RWPE2 (cell line): Measurements from ENCODE around the gene RAP1GAP2.

Experiments used
- ATAC-seq: fragments of 200-7000 bp; cut with Tn5 transposase; 3 replicates; pipeline ENCODE4 v1.9.1; 2021; ENCODE audit warnings: low read depth
- DNase-seq: peaks from one replicate; pipeline ENCODE4 v3.0.0-alpha.2; 2020; ENCODE audit warnings: low spot score
- H3K27ac ChIP-seq: fragments of 450-650 bp; 2 replicates; pipeline ENCODE4 v1.5.1; 2017; ENCODE audit warnings: mild to moderate bottlenecking; ENCODE audit not compliant: poor library complexity, severe bottlenecking
- H3K27me3 ChIP-seq: fragments of 250-450 bp; sonication (Bioruptor Pico); 2 replicates; pipeline ENCODE4 v1.5.1; 2021; ENCODE audit warnings: mild to moderate bottlenecking, moderate library complexity; ENCODE audit not compliant: insufficient read depth, poor library complexity, severe bottlenecking
- H3K36me3 ChIP-seq: fragments of 250-450 bp; sonication (Bioruptor Pico); 2 replicates; pipeline ENCODE4 v1.5.1; 2020; ENCODE audit warnings: low read depth, mild to moderate bottlenecking, moderate library complexity
- H3K4me1 ChIP-seq: fragments of 250-450 bp; sonication (Bioruptor Pico); 2 replicates; pipeline ENCODE4 v1.5.1; 2021; ENCODE audit warnings: mild to moderate bottlenecking, moderate library complexity; ENCODE audit not compliant: insufficient read depth, poor library complexity, severe bottlenecking
- H3K4me3 ChIP-seq: fragments of 250-450 bp; sonication (Bioruptor Pico); 2 replicates; pipeline ENCODE4 v1.5.1; 2021; ENCODE audit warnings: mild to moderate bottlenecking, moderate library complexity; ENCODE audit not compliant: severe bottlenecking
- H3K9me3 ChIP-seq: fragments of 250-450 bp; sonication (Bioruptor Pico); 2 replicates; pipeline ENCODE4 v1.5.1; 2021; ENCODE audit warnings: mild to moderate bottlenecking, moderate library complexity; ENCODE audit not compliant: severe bottlenecking
- CTCF ChIP-seq: fragments of 450-650 bp; IDR thresholded peaks from one replicate; pipeline ENCODE4 v1.5.1; 2017; ENCODE audit warnings: mild to moderate bottlenecking, moderate library complexity; ENCODE audit not compliant: poor library complexity, severe bottlenecking

RAP1GAP2 gene

GRCh38 chr17:2936351-2936750 lies 140.1 kb downstream of the RAP1GAP2 start:
- TF ChIP-seq CTCF = no peak
- Histone ChIP-seq H3K4me3 (no peak overlapping the region), H3K9me3 (no peaks in the 10 kb centered on the region), H3K27me3 (no peaks in the 10 kb centered on the region), H3K27ac (no peak overlapping the region), H3K36me3 (no peaks in the 10 kb centered on the region), H3K4me1 (no peaks in the 10 kb centered on the region)
- DNase-seq = no peak
- no peak for ATAC-seq

- no peaks in the 10 kb centered on the region for H3K36me3 ChIP-seq
- H3K4me3 ChIP-seq = no peak overlapping the region
- no peaks in the 10 kb centered on the region for H3K27me3 ChIP-seq
- no peak for TF ChIP-seq CTCF
- no peaks in the 10 kb centered on the region for H3K9me3 ChIP-seq
- no peak for ATAC-seq
- no peak overlapping the region for H3K27ac ChIP-seq
- H3K4me1 ChIP-seq = no peaks in the 10 kb centered on the region
- no peak for DNase-seq
Measured at GRCh38 chr17:2936771-2937321, 140.6 kb downstream of the RAP1GAP2 start.

- H3K36me3 ChIP-seq = no peaks in the 10 kb centered on the region
- no peak for TF ChIP-seq CTCF
- H3K4me3 ChIP-seq = no peak overlapping the region
- ATAC-seq (no peak), DNase-seq (no peak)
- no peaks in the 10 kb centered on the region for H3K27me3 ChIP-seq
- H3K4me1 ChIP-seq = no peaks in the 10 kb centered on the region
- H3K27ac ChIP-seq = no peak overlapping the region
- no peaks in the 10 kb centered on the region for H3K9me3 ChIP-seq
Measured at GRCh38 chr17:2937331-2938003, 141.2 kb downstream of the RAP1GAP2 start.

- no peak for ATAC-seq
- Histone ChIP-seq H3K4me1 (no peaks in the 10 kb centered on the region), H3K27ac (no peak overlapping the region), H3K27me3 (no peaks in the 10 kb centered on the region), H3K9me3 (no peaks in the 10 kb centered on the region), H3K4me3 (no peak overlapping the region), H3K36me3 (no peaks in the 10 kb centered on the region)
- DNase-seq = peak; percentile 57
- no peak for TF ChIP-seq CTCF
Measured at GRCh38 chr17:2939714-2940351, 143.6 kb downstream of the RAP1GAP2 start.

- Histone ChIP-seq H3K27ac (no peak overlapping the region), H3K4me1 (no peaks in the 10 kb centered on the region)
- peak; percentile 53 for DNase-seq
Measured at GRCh38 chr17:2940352-2940751, 144.1 kb downstream of the RAP1GAP2 start.

More at GRCh38 chr17:2940352-2940751, 144.1 kb downstream of the RAP1GAP2 start:
- no peaks in the 10 kb centered on the region for H3K27me3 ChIP-seq
- no peak for ATAC-seq
- no peaks in the 10 kb centered on the region for H3K36me3 ChIP-seq
- no peak overlapping the region for H3K4me3 ChIP-seq
- H3K9me3 ChIP-seq = no peaks in the 10 kb centered on the region
- no peak for TF ChIP-seq CTCF
